HepG2 (cell line): ENCODE results near the gene BRIP1. TPM values are rescaled to one million over a fixed set of nuclear protein-coding genes. Genes with fewer than 3 reads are reported as not detected.

Source experiments
- ATAC-seq: fragments of 200-7000 bp; cut with Tn5 transposase; 3 replicates; pipeline ENCODE4 v1.9.1; 2020; ENCODE audit warnings: mild to moderate bottlenecking, moderate library complexity
- BruUV-seq: library from RNA; stranded (reverse); fragments of 400-500 nt; replicated peaks from 2 replicates; lab custom pipeline; 2021; lab: Mats Ljungman, UMichigan
- CTCF ChIA-PET: fragments of 300-600 bp; formaldehyde crosslinking; extraction: SDS; loops from one replicate; lab custom pipeline; 2021; ENCODE audit warnings: low total read pairs, inconsistent platforms, low intra/inter-chr PET ratio; lab: Yijun Ruan, JAX
- POLR2A ChIA-PET: fragments of 350-600 bp; sonication (Branson Sonifier 250); formaldehyde crosslinking; loops from one replicate; lab custom pipeline; 2020; ENCODE audit warnings: antibody characterized with exemption, inconsistent platforms; lab: Yijun Ruan, JAX
- DNase-seq: peaks from one replicate; pipeline ENCODE4 v3.0.0-alpha.2; 2015; ENCODE audit warnings: low spot score
- FAIRE-seq: peaks from 3 replicates; lab custom pipeline; 2011; peaks lifted over from hg19 to GRCh38; lab: Jason Lieb, UNC
- H2AFZ ChIP-seq: one replicate; pipeline ENCODE4 v1.6.1; 2011; ENCODE audit warnings: low read length, inconsistent platforms
- H3K27ac ChIP-seq: fragments of 300-600 bp; 3 replicates; pipeline ENCODE4 v1.8.0; 2011; ENCODE audit warnings: mixed run types, mild to moderate bottlenecking, mixed read lengths, low read length, inconsistent platforms; ENCODE audit not compliant: insufficient read depth; ENCODE audit errors: extremely low read length
- H3K27me3 ChIP-seq, 2 experiments: fragments of 200-600 bp in 1 of 2; 2 replicates in 1 of 2; 3 replicates in 1 of 2; pipeline versions ENCODE4 v1.6.0 to v1.8.0; 2011; ENCODE audit warnings: low read length in 2 of 2, mild to moderate bottlenecking in 2 of 2, moderate library complexity in 2 of 2, inconsistent platforms in 1 of 2; ENCODE audit not compliant: insufficient read depth in 2 of 2, control insufficient read depth in 1 of 2
- H3K36me3 ChIP-seq, 2 experiments: fragments of 200-600 bp in 1 of 2; replicated peaks in 1 of 2; 2 replicates in 1 of 2; 3 replicates in 1 of 2; pipeline versions ENCODE4 v1.5.1 to v1.8.0; 2011; ENCODE audit warnings: low read length in 2 of 2, inconsistent platforms in 1 of 2; ENCODE audit not compliant: insufficient read depth in 2 of 2, control insufficient read depth in 1 of 2
- H3K4me1 ChIP-seq: 2 replicates; pipeline ENCODE4 v1.5.1; 2012; ENCODE audit warnings: low read length, inconsistent platforms; ENCODE audit not compliant: insufficient read depth
- H3K4me2 ChIP-seq: 2 replicates; pipeline ENCODE4 v1.6.0; 2011; ENCODE audit warnings: low read depth, low read length, inconsistent platforms
- H3K4me3 ChIP-seq, 3 experiments: fragments of 200-600 bp in 1 of 3; sonication (generic), shearing (Covaris generic) in 1 of 3; replicated peaks in 1 of 3; 2 replicates each; pipeline ENCODE4 v1.5.1; 2011 to 2016; ENCODE audit warnings: low read length in 3 of 3, inconsistent platforms in 2 of 3, low read depth in 2 of 3, mild to moderate bottlenecking in 2 of 3, control low read depth in 1 of 3, mixed read lengths in 1 of 3; ENCODE audit not compliant: insufficient read depth in 1 of 3
- H3K79me2 ChIP-seq: one replicate; pipeline ENCODE4 v1.6.1; 2011; ENCODE audit warnings: low read length, inconsistent platforms; ENCODE audit not compliant: insufficient read depth
- H3K9ac ChIP-seq: 2 replicates; pipeline ENCODE4 v1.6.0; 2011; ENCODE audit warnings: mild to moderate bottlenecking, low read depth, low read length, inconsistent platforms; ENCODE audit not compliant: insufficient read depth
- H3K9me3 ChIP-seq: 2 replicates; pipeline ENCODE4 v1.5.1; 2012; ENCODE audit warnings: mild to moderate bottlenecking, low read length
- H4K20me1 ChIP-seq: 2 replicates; pipeline ENCODE4 v1.6.0; 2011; ENCODE audit warnings: inconsistent platforms, mild to moderate bottlenecking, low read length, moderate library complexity; ENCODE audit not compliant: insufficient read depth
- MAFF ChIP-seq: IDR thresholded peaks from 2 replicates; pipeline ENCODE4 v1.6.1; 2011; ENCODE audit warnings: low read depth, low read length, improper control_type of control experiment
- TBL1XR1 ChIP-seq: fragments of 150-350 bp; IDR thresholded peaks from 2 replicates; pipeline ENCODE4 v1.6.1; 2014; ENCODE audit warnings: borderline replicate concordance, low read length; ENCODE audit not compliant: partially characterized antibody
- TEAD2 ChIP-seq: sonication (generic); formaldehyde crosslinking; IDR thresholded peaks from 2 replicates; pipeline ENCODE4 v1.9.0; 2021; ENCODE audit warnings: missing genetic modification reagents
- ZNF337 ChIP-seq: sonication (generic); formaldehyde crosslinking; IDR thresholded peaks from 2 replicates; pipeline ENCODE4 v1.5.1; 2020; ENCODE audit warnings: missing genetic modification reagents, low read depth, mild to moderate bottlenecking, borderline replicate concordance
- ZNF569 ChIP-seq: sonication (generic); formaldehyde crosslinking; IDR thresholded peaks from 2 replicates; pipeline ENCODE4 v1.5.0; 2020; ENCODE audit warnings: mild to moderate bottlenecking, missing genetic modification reagents, moderate library complexity, borderline replicate concordance
- WGBS: methylation state at CpG from one replicate; pipeline ENCODE4 v1.1.6; 2017; ENCODE audit warnings: low lambda C conversion rate; 5-methylcytosine and 5-hydroxymethylcytosine counted together
- in situ Hi-C: cut with HindIII; loops from 2 replicates; pipeline ENCODE4 v1.10.0; 2017; ENCODE audit warnings: low pct_unique_long_range_greater_than_20kb; ENCODE audit not compliant: extremely low pct_ligation_motif_present
- intact Hi-C: fragments of 100-400 bp; cut with micrococcal nuclease; formaldehyde crosslinking; loops from one replicate; pipeline ENCODE4 v1.10.0; 2022; ENCODE audit not compliant: unreplicated experiment
- polyA plus RNA-seq, 8 experiments: library from polyadenylated mRNA; depleted of rRNA in 3 of 8; stranded (reverse) in 7 of 8; unstranded in 1 of 8; fragments of >200 nt; fragmentation: Illumina TruSeq in 4 of 8; extraction: Trizol in 4 of 8; gene quantifications; 2 replicates each; pipeline versions ENCODE4 v1.2.1 to v1.2.3, GENCODE V29; 2011 to 2016; ENCODE audit warnings: low read depth in 4 of 8, missing spikeins in 1 of 8, mixed read lengths in 1 of 8; ENCODE audit not compliant: insufficient read depth in 1 of 8
- total RNA-seq, 5 experiments: library from RNA; depleted of rRNA; stranded (reverse); fragments of >200 nt; fragmentation: Illumina TruSeq; extraction: Trizol; gene quantifications; 2 replicates each; pipeline ENCODE4 v1.2.3, GENCODE V29; 2016; ENCODE audit warnings: low read depth in 1 of 5
- TF ChIP-seq, protein P1 (sequence below): sonication (generic); formaldehyde crosslinking; IDR thresholded peaks from 2 replicates; pipeline ENCODE4 v1.5.0; 2020; ENCODE audit warnings: mild to moderate bottlenecking, missing genetic modification reagents, borderline replicate concordance
- TF ChIP-seq, protein P2 (sequence below): sonication (generic); formaldehyde crosslinking; IDR thresholded peaks from 2 replicates; pipeline ENCODE4 v1.4.0; 2020; ENCODE audit warnings: missing genetic modification reagents, borderline replicate concordance
- TF ChIP-seq, protein P3 (sequence below): sonication (generic); formaldehyde crosslinking; IDR thresholded peaks from 2 replicates; pipeline ENCODE4 v1.9.0; 2021; ENCODE audit warnings: missing genetic modification reagents, borderline replicate concordance

BRIP1 gene
- total and polyA plus RNA-seq, 2 of the 13 experiments (the other 11 are each of a cell fraction or from before 2014, with no cell fraction given), result 3.8 to 27.7 TPM

DNA sequence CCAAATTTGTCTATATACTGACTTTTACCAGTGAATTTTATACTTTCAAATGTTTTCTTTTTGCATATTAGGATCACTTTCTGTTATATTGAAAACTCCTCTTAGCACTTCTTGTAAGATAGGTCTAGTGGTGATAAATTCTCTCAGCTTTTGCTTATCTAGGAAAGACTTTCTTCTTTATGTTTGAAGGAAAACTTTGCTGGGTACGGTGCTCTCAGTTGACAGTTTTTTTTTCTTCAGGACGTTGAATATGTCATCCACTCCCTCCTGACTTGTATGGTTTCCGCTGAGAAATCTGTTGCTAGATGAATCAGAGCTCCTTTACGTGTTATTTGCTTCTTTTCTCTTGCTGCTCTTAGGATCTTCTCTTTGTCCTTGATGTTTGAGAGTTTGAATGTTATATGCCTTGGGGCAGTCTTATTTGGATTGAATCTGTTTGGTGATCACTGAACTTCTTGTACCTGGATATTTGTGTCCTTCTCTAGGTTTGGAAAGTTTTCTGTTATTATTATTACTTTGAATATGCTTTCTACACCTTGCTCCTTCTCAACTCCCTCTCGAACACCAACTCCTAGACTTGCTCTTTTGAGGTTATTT, 228.3 kb downstream of the BRIP1 start:
- no peaks in the 10 kb centered on the region for H3K4me1 ChIP-seq
- in situ Hi-C loops, result loop anchor here (5.0 to 10.0 kb wide), 2 partner anchors 202 to 470 kb away; no protein-coding TSS in a partner anchor
- DNase-seq (no peak), FAIRE-seq (no peak), ATAC-seq (no peak)
- H3K36me3 ChIP-seq, result no peaks in the 10 kb centered on the region
- CTCF ChIA-PET, result interaction anchor here (2.0 to 3.5 kb wide), 2 partner anchors 202 to 474 kb away, joined by 8 to 73 read pairs; no protein-coding TSS in a partner anchor
- no peak for TF ChIP-seq TEAD2 (CRISPR knock-in tag)
- TF ChIP-seq ZNF337 (CRISPR knock-in tag), result peak; percentile 45; the same call in 1 of the 2 replicates
- no peak overlapping the region for H3K4me3 ChIP-seq
- peaks cover 5% of the 10 kb centered on the region; the same call in 1 of the 2 replicates for H3K9me3 ChIP-seq
- POLR2A ChIA-PET, result no interaction called here
- BruUV-seq, result no TSS peak
- H3K79me2 ChIP-seq, result no peaks in the 10 kb centered on the region
- no peak overlapping the region for H3K4me2 ChIP-seq
- H4K20me1 ChIP-seq, result no peaks in the 10 kb centered on the region
- WGBS, result 2% methylated on average over 5 of the region's 5 CpGs
- H3K27ac ChIP-seq, result no peak overlapping the region
- H2AFZ ChIP-seq, result no peak overlapping the region
- no peak overlapping the region for H3K9ac ChIP-seq
- intact Hi-C loops, result no loop called here
- H3K27me3 ChIP-seq, result no peaks in the 10 kb centered on the region

DNA sequence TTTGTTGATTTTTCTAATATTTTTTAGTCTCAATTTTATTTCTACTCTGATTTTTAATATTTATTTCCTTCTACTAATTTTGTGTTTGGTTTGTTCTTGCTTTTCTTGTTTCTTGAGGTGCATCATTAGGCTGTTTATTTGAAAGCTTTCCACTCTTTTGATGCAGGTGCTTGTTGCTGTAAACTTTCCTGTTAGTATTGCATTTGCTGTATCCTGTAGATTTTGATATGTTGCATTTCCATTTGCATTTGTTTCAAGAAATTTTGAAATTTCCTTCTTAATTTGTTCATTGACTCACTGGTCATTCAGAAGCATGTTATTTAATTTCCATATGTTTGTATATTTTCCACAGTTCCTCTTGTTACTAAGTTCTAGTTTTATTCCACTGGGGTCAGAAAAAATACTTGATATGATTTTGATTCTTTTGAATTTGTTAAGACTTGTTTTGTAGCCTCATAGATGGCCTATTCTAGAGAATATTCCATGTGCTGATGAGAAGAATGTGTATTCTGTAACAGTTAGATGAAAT, 229.3 kb downstream of the BRIP1 start:
- Histone ChIP-seq H2AFZ (no peak overlapping the region), H3K4me3 (no peak overlapping the region), H3K4me1 (no peaks in the 10 kb centered on the region), H3K27ac (no peak overlapping the region), H4K20me1 (no peaks in the 10 kb centered on the region), H3K79me2 (no peaks in the 10 kb centered on the region), H3K9me3 (peaks cover 5% of the 10 kb centered on the region; the same call in 1 of the 2 replicates), H3K9ac (no peak overlapping the region), H3K36me3 (no peaks in the 10 kb centered on the region), H3K27me3 (no peaks in the 10 kb centered on the region), H3K4me2 (no peak overlapping the region)
- CTCF ChIA-PET, result no interaction called here
- POLR2A ChIA-PET, result no interaction called here
- intact Hi-C loops, result no loop called here
- in situ Hi-C loops, result loop anchor here (10.0 kb wide), 1 partner anchor 471 kb away; no protein-coding TSS in a partner anchor
- FAIRE-seq (no peak), ATAC-seq (no peak), DNase-seq (no peak)
- no TSS peak for BruUV-seq
- TF ChIP-seq MAFF (no peak), ZNF569 (no peak), TBL1XR1 (no peak)
- TF ChIP-seq, protein P1, sequence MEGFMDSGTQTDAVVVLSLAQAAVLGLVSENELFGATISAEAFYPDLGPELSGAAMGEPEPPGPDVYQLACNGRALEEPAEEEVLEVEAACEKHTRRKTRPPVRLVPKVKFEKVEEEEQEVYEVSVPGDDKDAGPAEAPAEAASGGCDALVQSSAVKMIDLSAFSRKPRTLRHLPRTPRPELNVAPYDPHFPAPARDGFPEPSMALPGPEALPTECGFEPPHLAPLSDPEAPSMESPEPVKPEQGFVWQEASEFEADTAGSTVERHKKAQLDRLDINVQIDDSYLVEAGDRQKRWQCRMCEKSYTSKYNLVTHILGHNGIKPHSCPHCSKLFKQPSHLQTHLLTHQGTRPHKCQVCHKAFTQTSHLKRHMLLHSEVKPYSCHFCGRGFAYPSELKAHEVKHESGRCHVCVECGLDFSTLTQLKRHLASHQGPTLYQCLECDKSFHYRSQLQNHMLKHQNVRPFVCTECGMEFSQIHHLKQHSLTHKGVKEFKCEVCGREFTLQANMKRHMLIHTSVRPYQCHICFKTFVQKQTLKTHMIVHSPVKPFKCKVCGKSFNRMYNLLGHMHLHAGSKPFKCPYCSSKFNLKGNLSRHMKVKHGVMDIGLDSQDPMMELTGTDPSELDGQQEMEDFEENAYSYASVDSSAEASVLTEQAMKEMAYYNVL (CRISPR knock-in tag), result no peak
- TF ChIP-seq, protein P2, sequence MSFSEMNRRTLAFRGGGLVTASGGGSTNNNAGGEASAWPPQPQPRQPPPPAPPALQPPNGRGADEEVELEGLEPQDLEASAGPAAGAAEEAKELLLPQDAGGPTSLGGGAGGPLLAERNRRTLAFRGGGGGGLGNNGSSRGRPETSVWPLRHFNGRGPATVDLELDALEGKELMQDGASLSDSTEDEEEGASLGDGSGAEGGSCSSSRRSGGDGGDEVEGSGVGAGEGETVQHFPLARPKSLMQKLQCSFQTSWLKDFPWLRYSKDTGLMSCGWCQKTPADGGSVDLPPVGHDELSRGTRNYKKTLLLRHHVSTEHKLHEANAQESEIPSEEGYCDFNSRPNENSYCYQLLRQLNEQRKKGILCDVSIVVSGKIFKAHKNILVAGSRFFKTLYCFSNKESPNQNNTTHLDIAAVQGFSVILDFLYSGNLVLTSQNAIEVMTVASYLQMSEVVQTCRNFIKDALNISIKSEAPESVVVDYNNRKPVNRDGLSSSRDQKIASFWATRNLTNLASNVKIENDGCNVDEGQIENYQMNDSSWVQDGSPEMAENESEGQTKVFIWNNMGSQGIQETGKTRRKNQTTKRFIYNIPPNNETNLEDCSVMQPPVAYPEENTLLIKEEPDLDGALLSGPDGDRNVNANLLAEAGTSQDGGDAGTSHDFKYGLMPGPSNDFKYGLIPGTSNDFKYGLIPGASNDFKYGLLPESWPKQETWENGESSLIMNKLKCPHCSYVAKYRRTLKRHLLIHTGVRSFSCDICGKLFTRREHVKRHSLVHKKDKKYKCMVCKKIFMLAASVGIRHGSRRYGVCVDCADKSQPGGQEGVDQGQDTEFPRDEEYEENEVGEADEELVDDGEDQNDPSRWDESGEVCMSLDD (CRISPR knock-in tag), result no peak
- TF ChIP-seq, protein P3, sequence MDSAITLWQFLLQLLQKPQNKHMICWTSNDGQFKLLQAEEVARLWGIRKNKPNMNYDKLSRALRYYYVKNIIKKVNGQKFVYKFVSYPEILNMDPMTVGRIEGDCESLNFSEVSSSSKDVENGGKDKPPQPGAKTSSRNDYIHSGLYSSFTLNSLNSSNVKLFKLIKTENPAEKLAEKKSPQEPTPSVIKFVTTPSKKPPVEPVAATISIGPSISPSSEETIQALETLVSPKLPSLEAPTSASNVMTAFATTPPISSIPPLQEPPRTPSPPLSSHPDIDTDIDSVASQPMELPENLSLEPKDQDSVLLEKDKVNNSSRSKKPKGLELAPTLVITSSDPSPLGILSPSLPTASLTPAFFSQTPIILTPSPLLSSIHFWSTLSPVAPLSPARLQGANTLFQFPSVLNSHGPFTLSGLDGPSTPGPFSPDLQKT (CRISPR knock-in tag), result no peak
